Fibroblast of upper back skin (primary cell): ENCODE measurements around the gene TLL2.

Experiments
- DNase-seq: peaks from one replicate; pipeline ENCODE4 v3.0.0-alpha.2; 2013

The TLL2 gene

DNA sequence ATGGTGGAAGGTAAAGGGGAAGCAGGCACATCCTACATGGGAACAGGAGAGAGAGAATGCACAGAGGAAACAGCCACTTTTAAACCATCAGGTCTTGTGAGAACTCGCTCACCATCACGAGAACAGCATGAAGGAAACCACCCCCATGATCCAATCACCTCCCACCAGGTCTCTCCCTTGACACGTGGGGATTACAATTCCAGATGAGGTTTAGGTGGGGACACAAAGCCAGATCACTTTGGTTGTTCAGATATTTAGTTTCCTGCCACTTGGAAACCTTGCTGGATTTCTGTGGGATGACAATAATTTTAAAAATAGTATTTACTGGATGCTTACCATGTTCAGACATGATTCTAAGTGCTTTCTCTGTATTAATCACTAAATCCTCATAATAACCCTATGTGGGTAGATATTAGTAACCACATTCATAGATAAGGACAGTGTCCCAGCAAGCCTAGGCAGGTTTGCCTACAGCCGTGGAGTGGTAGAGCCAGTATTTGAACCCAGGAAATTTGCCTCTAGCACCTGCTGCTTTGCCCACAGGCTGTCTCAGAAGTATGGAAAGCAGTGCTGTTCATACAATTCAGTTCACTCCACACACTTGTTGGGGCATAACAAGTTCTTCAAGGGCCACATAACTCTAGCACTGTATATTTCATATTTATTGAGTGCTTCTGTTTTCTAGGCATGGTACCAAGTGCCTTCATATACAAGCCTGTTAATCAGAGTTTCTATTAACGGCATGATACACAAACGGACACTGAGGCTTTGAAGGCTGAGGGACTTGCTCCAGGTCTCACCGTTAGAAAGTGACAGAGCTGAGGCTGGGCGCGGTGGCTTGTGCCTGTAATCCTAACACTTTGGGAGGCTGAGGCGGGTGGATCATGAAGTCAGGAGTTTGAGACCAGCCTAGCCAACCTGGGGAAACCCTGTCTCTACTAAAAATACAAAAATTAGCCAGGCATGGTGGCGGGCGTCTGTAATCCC lies 8.3 kb downstream of the TLL2 start:
- DNase-seq = no peak

DNA sequence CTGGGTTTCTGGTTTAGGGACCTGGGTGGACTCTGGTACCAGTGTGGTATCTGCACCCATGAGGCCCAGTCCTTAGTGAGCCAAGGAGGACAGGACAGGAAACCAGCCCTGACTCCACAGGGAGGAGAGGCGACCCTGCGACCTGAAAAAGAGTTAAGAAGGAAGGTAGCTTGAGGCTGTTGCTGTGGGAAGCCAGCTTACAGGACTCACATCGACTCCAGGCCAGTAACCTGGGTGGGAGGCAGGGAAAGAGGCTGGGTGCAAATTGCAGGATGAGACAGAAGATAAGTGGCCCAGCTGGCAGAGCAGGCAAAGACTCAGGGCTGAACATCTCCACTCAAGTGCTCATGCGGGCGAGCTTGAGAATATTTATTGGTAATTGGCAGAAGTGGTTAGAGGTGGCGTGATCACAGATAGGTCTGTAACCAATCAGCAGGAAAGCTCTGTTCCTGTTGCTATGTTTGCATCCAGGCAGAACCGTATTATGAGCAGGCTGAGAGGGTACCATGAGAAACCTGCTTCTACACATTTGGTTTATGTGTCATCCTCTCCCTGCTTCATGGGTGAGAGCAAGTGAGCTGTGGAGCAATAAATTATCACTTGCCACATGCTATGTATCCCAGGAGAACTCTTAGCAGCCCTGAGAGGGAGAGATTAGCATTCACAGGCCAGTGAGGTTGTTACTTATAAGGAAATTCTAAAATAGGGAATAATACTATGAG lies 11.0 kb downstream of the TLL2 start:
- DNase-seq = peak; percentile 64

DNA sequence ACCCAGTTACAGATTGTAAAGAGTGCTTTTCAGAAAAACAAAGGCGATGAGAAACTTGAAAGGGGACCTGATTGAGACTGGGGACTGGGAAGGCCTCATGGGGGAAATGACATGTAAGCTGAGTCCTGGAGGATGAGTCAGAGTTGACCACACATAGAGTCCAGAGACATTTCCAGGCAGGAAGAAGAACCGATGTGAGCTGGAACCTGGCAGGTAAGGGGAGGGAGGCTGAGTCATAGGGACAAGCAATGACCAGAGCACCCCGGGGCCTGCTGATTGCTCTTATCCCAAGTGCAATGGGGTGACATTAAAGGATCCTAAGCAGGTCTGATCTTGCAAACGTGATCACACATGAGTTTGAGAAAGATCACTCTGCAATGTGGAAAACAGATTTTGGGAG lies 11.7 kb downstream of the TLL2 start:
- DNase-seq = peak; percentile 8

DNA sequence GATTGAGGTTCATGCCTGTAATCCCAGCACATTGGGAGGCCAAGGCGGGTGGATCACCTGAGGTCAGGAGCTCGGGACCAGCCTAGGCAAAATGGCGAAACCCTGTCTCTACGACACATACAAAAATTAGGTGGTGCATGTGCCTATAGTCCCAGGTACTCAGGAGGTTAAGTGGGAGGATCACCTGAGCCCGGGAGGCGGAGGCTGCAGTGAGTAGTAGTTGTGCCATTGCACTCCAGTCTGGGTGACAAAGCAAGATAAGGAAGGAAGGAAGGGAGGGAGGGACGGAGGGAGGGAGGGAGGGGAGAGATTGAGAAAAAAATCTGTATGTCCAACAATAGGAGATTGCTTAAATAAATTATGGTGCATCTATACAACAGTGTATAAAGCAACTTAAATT lies 13.2 kb downstream of the TLL2 start:
- DNase-seq = no peak

DNA sequence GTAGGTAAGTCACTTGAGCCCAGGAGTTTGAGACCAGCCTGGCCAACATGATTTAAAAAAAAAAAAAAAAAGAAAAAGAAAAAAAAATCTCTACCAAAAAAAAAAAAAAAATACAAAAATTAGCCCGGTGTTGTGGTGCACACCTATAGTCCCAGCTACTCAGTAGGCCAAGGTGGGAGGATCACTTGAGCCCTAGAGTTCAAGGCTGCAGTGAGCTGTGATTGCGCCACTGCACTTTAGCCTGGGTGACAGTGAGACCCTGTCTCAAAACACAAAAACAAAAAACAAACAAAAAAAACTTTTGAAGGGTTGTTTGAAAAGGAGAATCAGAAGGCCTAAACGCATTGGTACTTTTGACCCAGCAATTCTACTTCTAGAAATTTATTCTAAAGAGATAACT lies 13.7 kb downstream of the TLL2 start:
- DNase-seq = no peak

DNA sequence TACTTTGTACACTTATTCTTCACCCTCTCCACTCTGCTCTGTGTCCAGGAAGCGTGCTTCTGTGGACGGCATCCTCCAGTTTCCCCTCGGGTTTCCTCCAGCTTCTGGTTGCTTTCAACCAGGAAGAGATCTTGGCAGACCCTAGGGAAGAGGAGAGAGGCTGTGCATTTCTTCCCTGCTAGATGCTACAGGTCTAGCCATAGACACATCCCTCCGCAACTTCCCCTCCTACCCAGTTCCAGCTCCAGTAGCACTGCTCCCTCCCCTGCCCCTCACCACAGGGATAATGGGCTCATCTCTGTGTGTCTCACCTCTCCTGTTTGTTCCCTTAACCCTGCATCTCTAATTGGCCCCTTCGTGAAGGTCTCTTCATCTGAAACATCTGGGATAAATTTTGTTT lies 16.3 kb downstream of the TLL2 start:
- DNase-seq = no peak

DNA sequence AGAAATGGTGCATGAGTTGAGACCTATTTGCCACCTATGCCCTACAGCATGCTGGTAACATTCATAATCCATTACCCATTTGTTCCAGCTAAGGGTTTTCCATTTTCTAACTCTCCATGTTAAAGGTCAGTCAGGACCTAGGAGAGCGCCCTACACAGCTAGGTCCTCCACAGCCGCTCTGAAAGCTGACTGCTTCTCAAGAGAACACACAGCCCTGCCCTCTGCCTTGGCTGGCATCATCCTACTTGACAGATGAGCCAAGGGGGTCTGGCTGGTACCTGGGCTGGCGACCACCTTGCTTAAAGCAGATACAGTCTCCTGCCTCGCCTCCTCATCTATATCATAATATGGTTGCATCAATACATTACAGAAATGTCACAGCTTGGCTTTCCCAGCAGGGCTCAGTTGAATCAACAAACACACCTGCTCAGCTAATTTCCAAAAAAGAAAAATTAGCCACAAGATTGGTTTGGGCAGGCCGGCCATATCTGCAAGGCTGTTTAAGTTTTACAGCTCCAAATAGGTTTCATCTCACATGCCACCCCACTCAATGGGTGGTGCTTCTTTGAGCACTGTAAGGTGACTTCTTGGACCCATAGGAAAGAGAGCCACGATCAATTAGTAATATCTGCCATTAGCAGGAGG lies 17.3 kb downstream of the TLL2 start:
- DNase-seq = peak; percentile 22

DNA sequence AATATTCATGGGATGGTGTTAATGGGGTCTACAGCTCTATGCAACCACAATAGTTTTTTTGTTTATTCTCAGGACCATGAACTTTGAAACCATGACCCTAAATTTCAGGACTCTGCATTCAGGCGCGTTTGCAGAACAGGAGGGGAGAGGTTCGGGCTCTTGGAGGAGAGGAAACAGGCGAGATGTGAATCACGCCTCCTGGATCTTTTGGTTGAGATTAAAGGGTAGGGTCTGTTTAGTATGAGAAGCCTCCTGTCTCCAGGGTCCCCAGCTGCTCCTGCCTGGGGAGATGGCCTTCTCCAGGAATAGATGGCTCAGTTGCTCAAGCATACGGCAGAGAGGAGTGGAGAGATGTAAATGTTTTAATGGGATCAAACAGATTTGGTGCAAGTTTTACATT lies 18.2 kb downstream of the TLL2 start:
- DNase-seq = no peak

DNA sequence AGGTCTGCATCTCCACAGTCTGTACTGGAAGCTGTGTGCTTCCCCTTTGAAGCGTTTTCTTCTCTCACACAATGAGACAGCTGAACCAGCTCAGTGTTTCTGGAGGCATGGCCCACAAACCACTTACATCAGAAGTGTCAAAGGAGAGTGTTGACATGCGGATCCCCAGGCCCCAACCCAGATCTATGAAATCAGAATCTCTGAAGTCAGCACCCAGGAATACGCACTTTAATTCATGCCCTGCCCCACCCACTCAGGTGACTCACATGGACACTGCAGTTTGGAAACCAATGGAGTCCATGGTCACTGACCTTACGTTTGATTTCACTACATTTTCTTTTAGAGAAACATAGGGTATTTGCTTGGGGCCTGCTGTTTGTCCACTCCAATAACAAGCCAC lies 19.0 kb downstream of the TLL2 start:
- DNase-seq = no peak

DNA sequence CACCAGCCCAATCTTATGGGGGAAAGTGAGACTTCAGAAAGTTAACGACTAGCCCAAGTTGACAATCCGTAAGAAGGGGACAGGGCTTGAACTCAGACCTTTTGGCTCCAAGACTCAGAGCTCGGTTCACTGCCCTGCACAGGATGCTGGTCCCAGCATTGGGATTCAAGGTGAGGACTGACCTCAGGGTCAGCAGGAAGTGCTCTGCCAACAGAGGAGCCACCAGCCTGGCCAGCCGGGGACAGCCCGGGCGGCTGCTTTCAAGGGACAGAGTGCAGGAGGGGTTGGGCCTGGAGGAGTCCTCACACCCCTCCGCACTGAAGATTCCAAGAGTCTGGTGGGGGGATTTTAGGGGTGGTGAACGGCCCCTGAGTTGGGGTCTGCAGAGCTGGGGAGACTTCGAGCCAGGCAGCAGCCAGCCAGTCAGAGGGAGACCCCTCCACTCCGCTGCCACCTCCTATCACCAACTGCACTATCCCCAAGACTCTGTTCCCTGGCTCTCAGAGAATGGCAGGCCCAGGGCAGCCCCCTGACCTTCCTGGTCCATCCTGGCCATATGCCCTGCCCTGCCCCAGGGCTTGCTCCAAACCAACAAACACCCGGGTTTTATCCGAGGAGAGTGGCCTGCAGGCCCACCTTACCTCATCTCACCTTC lies 19.7 kb downstream of the TLL2 start:
- no peak for DNase-seq

DNA sequence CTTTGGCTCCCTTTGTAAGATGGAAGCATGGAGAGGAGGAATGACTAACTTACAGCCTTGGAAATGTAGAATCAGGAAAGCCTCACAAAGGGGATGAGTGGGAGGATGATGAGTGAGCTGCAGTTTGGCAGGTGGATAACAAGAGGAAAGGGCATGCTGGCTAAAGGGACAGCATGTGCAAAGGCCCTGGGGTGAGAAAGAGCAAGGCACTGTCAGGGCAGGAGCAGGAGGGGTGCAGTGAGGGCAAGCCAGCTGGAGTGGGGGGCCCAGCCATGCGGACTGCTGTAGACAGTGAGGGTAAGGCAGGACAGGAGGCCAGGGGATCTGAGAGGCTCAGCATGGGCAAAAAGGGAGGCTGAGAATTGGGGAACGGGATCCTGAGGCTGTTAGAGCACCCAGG lies 20.5 kb downstream of the TLL2 start:
- no peak for DNase-seq

DNA sequence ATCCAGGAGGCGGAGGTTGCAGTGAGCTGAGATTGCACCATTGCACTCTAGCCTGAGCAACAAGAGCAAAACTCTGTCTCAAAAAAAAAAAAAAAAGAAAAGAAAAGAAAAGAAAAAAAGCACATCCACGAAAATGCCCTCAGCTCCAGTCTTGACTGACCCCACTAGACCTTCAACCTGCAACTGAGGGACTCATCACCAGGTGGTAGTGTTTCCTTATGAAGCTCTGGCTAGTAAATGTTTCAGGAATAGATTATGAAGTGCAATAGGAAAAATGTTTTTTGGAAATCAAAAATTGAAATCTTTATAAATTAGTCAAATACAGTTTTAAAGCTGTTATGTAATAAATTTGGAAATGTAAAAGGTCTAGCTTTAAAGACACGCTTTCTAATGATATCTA lies 22.4 kb downstream of the TLL2 start:
- DNase-seq = peak; percentile 11

DNA sequence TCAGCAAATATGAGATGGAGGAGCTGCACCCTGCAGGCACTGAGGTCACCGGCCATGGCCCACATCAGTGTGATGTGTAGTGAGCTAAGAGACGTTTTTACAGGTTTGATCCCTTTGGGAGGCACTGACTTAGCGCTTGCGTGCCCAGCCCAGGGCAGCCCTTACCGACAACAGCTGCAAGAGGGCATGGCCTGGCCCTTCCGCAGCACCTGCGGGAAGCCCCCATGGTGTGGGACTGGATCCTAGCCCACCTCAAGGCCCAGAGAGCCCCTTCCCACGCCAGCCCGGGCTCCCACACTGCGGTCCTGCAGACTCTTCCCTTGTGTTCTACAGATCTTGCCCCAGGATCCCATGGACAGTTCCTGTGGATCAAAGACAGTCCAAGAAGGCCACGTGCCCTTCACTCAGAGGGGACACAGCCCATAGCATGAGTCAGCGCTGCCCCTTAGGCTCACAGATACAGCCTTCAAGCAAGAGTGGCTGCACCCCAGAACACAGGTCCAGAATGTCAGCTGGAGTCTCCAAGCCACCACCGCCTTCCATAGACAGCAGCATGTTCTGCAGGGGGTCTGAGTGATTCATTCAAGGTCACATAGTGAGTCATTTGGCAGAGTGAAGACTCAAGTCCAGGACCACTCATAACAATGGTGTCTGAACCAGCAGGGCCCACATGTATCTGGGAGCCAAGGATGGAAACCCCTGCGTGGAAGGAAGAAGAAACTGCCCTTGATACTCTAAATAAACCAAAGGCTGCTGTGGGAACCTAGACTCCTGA lies 25.4 kb downstream of the TLL2 start:
- peak; percentile 30 for DNase-seq

DNA sequence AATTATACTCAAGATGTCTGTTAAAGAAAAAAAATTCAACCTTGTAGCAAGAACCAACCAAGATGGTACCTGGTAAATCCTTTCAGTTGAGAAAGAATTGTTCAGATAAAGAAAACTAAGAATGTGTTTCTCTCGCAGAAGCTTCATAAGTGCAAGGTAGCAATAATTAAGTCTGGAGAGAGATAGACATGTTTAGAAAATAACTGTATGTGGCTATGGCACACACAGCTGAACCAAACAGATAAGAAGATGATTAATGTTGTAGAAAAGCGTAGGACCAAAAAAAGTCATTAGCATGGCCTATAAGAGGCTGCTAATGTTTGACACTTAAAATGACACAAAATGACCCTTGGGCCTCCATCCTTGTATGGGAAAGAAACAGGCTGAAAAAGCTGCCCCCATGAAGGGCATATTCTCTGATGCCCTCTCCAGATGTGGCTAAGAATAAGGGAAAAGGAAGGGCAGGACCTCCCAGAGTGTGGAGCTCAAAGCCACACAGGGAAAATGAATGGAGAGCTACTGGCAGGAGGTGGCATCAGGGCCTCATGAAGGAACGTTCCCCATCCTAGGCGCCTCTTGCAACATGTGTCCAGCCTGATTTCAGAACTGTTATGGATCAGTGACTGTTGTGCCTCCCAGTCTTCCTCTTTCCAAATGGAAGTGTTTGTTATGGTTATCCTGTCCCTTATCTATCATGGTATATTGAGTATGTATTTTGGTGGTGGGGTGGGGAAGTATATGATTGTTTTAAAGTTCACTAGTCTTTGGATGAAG lies 30.7 kb downstream of the TLL2 start:
- no peak for DNase-seq

DNA sequence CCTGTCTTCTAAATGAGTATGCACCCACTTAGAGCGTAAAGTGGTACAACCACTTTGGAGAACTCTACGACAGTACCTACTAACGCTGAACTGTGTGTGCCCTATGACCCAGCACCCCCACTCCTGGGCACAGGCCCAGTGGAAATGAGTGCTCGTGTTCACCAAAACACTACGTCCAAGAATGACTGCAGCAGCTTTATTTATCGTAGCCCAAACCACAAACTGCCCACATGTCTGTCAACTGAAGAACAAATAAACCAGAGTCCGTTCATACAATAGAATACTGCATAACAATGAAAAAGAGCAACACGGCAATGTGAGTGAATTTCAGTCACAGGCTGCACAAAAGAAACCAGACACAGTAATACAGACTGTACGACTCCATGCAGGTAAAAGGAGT lies 35.4 kb downstream of the TLL2 start:
- no peak for DNase-seq

DNA sequence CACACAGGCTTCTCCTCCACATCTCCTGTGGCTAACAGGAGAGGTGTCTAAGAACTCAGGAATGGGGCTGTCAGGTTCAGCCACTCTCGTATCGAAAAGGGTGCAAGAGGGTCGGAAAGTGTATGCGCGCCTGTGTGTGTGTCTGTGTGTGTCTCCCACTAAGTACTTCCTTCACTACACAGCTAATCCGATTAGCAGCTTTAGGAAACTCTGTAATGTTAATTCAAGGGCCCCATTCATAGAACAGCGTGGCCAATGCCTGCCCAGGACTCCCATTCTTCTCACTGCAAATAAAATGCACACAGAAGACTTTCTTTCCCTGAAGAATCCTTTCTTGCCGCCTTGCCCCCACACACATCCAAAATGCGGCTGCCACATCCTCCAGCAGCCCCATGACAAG lies 39.9 kb downstream of the TLL2 start:
- DNase-seq = no peak

DNA sequence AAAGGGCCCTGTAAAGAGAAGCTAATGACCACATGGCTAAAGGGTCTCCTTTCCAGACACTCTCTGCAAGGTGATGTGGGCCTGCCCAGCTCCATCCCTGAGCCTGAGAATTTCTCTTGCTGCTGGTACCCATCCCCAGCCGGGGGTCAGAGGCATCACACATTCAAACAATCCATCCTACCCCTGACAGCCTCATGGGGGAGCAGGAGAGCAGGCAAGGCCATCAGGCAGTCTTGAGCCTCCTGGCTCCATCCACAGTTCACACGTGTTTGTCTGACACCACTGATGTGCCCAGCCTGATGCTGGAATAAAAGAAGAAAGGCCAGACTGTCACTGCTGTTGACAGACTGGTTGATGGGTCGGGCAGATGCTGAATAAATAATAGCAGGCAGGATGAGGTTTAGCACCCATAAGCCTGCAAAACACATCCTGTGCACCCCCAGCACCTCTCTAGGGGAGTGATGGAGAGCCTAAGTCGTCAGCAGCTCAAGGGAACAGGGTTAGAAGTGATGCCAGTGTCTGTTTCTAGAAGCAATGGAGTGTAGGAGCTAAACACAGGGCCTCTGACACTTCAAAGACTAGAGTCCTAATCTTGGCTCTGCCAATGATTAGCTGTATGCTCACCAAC lies 43.5 kb downstream of the TLL2 start:
- DNase-seq = peak; percentile 28

DNA sequence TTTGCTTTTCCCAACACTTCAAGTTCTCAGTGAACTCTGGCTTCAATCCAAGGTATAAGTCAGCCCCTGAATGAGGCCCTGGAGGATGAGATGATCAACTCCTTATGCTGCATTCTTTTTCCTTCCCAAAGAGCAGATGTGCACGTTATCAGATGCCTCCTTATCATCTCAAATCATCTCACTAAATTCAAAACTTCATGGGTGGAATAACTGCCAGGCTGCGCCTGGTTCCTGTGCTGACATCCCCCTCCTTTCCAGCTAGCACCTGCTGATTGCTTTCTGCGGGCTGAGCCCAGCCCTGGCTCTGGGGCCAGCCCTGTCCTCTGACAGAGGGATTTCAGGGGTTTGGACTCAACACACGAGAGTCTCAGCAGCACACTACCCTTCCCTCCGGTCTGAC lies 44.9 kb downstream of the TLL2 start:
- DNase-seq = peak; percentile 2

DNA sequence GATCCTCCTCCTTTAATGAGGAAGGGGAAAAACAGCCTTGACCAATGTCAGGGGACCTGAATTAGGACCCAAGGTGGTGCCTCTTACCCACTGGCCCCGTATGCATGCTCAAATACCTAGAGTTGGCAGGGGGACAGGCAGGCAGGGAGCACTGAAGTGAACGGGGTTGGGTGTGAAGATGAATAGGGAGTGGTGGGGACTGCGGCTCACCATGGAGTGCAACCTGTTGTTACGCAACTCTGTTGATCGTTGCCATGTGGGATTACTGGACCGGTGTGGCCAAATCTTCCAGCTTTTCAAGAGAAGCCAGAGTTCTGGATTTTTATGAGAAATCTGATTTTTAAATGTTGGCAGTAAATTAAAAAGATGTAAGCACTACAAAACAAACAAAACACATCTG lies 48.1 kb downstream of the TLL2 start:
- no peak for DNase-seq

DNA sequence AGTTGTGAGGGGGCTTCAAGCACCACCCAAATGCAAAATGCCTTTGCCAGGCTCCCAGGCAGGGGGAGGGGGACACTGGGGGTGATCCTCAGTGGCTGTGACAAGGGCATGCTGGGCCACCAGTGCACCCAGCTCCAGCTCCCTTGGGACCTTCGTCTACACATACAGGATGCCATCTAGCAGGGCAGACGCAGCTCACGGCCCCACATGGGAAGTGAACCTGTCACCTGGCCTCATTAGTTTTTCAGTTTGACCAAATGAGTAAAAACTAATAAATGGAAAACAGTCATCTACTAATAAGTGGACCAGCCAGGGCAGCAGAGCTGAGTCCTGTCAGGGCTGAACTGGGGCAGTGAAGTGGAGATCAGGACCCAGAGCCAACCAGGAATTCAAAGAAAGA lies 50.2 kb downstream of the TLL2 start:
- DNase-seq = no peak

DNA sequence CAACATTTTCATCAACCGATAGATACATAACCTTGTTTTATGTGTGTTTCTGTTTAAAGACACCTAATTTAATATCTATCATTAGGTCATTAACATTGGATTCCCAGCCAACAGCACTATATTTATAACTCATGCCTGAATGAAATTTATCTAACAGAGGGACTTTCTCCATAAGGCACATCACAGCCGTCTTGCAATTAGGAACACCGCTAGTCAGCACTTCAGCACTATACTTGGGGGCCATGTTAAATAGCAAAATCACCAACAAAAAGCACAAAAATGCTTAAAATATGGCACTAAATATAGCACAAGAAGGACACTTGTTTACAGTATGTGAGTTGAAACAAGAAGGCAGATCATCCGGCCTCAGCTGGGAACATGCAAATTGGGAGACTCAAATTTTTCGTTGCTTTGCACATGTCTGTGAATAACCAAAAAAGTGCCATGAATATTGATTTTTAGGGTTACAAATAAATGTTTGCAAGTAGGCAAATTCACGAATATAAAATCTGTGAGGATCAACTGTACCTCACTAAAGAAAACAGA lies 51.0 kb downstream of the TLL2 start:
- no peak for DNase-seq
